ENCODE data around the gene FUT2.
A peak's percentile ranks its signal among the peaks of the same experiment; 100 is the strongest.
"Not testable (repeated sequence)": the region's sequence is repeated elsewhere in the genome, so short reads cannot be mapped to it uniquely, and the experiment has no call there.

FUT2 gene
- 0 reads per million in 2 experiments for total RNA-seq

DNA sequence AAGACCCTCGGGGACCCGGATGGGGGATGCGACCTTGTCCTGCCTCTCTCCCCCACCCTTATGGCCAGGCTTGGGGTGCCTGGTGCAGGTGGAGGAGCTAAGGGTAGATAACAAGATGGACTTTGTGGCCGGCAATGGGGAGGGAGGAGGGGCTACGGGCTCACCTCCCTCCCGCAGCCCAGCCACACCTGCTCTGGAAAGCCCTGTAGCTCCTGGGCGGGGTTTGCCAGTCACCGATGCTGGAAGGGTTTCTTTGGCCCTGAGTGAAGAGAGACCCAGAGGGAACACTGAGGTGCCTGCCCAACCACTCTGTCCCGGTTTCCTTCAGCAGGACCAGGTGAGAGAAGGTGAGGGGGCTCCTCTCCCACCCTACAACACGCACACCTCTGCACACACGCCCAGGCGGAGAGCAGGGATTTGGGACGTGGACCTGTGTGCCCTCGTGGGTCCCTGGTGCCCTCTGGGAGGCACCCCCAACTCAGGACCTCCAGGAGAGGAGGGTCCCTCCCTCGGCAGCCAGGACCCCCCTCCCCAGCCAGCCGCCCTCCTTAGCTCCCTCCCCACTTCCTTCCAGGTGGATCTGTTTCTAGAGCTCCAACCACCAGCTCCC is at the start of gene FUT2:
TSS of gene FUT2 (plus strand) at position 229 of the 610 bp plus-strand sequence. CDS start 6,986 bp downstream, outside the sequence.
- no peak for DNase-seq (ENCODE audit: low read depth)

DNA sequence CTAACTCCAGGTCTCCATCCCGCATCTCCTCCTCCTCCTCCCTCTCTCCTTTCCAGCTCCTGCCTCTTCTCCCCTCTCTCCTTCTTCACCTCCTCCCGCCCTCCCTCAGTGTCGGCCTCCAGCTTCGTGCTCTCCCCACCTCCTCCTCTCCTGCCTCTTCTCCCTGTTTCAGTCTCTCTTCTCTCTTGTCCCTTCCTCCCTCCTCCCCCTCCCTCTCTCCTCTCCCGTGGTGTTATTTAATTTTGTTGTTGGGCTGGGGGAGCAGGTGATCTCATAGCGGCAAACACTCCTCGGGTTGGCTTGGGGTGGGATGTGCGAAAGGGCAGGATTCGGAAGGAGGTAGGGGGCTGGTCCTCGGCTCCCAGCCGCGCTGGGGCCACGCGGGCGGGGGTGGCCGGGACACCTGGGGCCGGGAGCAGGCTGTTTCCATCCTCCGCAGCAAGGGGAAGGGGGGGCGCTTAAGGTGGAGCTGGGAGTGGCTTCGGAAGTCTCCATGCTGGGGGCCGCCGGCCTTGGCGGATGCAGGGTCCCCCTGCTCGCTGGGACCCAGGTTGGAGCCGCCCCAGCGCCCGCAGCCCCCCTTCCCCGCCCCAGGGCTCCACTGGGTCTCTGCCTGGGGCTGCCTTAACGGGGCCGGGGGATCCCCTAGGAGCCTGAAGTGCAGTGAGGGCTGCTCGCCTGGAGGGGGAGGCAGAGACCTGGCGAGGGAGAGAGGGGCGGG is 49.6 kb upstream of the FUT2 start, which contains the start of gene CA11:
TSS of gene CA11 (minus strand) at position 187 of the 721 bp plus-strand sequence. CDS start 555 bp downstream, outside the sequence.
- DNase-seq (ENCODE audit: low read depth): peak; percentile 91

DNA sequence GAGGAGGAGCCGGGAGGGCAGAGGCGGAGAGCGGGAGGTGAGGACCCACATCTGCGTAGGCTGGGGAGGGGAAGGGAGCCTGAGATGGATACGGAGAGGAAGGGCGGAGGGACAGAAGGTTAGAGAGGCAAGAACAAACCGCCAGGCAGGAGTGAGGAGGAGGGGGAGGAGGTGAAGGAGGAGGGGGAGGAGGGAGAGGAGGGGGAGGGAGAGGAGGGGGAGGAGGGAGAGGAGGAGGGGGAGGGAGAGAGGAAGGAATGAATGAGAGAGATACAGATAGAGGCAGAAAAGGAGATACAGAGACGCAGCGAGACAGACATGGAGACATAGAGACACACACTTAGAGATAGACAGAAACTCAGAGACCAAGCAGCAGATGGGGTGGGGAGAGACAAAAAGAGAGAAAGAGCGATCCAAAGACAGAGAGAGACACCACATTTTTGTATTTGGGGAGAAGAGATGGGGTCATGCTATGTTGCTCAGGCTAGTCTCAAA is 49.0 kb upstream of the FUT2 start:
- DNase-seq (ENCODE audit: low read depth): no peak

DNA sequence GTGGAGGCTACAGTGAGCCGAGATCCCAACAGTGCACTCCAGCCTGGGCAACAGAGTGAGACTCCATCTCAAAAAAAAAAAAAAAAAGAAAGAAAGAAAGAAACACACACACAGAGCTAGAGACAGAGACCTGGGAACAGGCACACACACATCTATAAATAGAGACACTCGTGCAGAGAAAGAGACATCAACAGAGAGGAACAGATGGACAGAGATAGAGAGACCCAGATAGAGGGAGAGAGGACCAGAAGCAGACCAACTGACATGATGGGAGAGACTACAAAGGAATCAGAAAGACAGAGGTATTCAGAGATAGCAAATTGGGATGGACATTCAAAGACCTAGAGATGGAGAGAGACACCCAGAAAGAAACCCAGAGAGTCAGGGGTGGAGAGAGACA is 47.6 kb upstream of the FUT2 start:
- no peak for DNase-seq (ENCODE audit: low read depth)

DNA sequence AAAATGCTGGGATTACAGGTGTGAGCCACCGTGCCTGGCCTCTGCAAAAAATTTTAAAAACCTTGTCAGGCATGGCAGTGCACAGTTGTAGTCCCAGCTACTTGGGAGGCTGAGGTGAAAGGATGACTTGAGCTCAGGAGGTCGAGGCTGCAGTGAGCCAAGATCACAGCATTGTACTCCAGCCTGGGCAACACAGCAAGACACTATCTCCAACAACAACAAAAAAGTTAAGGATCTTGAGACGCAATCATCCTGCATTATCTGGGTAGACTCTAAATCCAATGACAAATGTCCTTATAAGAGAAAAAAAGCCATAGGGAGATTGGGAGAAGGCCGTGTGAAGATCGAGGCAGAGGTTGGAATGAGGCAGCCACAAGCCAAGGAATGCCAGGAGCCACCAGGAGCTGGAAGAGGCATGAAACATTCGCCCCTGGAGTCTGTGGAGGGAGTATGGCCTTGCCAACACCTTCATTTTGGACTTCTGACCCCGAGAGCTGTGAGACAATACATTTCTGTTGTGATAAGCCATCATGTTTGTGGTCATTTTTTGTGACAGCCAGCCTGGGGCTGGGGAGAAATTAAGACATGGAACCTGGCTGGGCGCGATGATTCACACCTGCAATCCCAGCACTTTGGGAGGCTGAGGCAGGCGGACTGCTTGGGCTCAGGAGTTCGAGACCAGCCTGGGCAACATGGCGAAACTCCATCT is 44.6 kb upstream of the FUT2 start:
- no peak for DNase-seq (ENCODE audit: low read depth)

DNA sequence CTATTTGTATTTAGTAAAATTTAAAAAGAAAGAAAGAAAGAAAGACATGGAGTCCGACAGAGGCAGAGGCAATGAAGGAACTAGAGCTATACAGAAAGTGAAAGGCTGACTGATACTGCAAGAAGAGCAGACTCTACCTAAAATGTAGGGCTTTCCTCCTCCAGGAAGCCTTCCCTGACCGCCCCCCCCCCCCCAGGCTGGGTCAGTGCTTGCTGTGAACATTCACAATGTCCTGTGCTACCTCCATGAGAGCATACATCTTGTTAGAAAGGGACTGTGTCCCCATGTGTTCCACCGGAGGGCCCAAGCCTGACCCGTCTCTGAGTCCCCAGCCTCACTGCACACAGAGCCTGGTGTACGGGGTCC is 44.1 kb upstream of the FUT2 start:
- DNase-seq (ENCODE audit: low read depth): no peak

DNA sequence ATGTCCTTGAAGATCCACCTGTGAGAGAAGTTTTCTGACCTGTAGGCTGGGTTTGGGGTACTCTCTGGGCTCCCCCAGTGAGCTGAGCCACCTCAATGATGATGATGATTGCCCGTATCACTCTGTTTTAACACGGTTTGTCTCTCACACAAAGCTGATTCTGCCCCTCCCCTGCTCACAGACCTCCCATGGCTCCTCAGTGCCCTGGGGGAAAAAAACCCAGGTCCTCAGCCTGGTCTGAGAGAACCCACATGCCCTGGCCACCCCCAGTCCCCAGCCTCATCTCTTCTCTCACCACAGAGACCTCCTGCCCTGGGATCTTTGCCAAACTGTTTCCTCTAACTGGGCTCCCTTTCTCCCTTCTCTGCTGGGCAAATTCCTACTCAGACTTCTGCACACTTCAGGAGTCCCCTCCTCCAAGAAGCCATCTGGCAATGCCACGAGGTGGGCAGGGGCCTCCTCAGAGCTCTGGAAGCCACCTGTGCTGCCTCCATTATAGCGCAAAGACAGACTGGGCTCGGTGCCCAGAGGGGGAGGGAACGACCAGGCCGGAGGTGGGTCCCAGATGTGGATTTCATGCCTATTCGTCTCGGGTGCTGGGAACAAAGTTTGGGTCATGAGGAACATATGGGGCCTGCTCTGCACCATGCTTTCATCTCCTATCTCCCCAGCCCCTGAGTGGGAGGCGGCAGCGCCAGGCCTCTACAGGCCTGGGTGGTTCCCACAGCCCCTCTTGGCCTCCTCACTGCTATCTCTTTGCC is 41.3 kb upstream of the FUT2 start:
- no peak for DNase-seq (ENCODE audit: low read depth)

DNA sequence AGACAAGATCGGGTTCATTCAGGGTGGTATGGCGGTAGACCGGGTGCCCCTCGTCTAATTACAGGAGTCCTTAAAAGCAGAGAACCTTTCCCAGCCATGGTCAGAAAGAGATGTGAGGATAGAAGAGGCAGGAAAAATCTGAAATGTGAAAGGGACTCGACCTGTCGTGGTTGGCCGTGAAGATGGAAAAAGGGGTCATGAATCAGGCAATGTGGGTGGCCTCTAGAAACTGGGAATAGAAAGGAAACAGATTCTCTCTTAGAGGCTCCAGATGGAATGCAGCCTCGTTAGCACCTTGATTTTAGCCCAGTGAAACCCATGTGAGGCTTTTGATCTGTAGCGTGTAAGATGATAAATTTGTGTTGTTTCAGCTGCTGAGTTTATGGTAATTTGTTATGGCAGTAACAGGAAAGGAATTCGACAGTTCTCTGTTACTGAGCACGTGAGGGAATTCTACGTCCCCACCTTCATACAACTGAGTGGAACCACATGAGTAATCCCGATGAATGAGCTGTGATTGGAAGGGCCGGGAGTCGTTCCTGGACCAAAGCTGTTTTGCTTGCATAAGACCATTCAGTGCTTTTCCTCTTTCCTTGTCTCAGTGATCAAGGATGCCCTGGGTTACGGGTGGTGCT is 38.8 kb upstream of the FUT2 start:
- no peak for DNase-seq (ENCODE audit: low read depth)

DNA sequence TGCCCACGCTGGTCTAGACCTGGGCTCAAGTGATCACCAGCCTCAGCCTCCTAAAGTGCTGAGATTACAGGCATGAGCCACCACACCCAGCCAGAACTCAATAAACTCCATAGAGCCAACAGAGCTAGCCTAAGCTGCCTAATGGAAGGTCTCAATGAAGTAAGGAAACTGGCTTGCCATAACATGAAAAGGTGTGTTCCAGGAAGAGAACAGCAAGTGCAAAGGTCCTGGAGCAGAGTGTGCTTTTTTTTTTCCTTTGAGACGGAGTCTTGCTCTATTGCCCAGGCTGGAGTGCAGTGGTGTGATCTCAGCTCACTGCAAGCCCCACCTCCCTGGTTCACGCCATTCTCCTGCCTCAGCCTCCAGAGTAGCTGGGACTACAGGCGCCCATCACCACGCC is 37.9 kb upstream of the FUT2 start:
- not testable (repeated sequence) for DNase-seq (ENCODE audit: low read depth)

DNA sequence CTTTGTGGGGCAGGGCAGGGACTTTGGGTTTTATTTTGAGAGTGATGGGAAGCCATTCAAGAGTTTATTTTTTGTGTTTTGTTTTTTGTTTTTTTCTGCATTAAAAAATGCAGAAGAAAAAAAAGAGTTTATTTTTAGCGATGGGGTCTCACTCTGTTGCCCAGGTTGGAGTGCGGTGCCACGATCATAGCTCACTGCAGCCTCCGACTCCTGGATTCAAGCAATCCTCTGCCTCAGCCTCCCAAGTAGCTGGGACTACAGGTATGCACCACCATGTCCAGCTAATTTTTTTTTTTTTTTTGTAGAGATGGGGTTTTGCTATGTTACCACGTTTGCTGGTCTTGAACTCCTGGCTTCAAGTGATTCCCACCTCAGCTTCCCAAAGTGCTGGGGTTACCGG is 37.3 kb upstream of the FUT2 start:
- DNase-seq (ENCODE audit: low read depth): no peak

DNA sequence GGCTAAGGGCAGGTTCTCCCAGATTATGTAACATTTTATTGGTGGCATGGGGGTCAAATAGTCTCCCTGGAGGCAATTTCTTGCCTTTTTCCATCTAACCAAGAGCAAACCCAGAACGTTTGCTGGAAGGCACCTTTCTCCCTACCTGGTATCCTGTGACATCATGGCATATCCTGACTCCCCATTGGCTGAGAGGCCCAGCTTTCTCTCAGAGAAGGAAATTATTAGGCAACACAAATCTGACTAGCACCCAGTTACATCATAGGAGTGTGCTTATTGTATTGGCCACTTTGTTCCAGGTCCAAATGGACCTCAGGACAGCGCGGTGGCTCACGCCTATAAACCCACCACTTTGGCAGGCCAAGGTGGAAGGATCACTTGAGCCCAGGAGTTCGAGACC is 36.0 kb upstream of the FUT2 start:
- no peak for DNase-seq (ENCODE audit: low read depth)

DNA sequence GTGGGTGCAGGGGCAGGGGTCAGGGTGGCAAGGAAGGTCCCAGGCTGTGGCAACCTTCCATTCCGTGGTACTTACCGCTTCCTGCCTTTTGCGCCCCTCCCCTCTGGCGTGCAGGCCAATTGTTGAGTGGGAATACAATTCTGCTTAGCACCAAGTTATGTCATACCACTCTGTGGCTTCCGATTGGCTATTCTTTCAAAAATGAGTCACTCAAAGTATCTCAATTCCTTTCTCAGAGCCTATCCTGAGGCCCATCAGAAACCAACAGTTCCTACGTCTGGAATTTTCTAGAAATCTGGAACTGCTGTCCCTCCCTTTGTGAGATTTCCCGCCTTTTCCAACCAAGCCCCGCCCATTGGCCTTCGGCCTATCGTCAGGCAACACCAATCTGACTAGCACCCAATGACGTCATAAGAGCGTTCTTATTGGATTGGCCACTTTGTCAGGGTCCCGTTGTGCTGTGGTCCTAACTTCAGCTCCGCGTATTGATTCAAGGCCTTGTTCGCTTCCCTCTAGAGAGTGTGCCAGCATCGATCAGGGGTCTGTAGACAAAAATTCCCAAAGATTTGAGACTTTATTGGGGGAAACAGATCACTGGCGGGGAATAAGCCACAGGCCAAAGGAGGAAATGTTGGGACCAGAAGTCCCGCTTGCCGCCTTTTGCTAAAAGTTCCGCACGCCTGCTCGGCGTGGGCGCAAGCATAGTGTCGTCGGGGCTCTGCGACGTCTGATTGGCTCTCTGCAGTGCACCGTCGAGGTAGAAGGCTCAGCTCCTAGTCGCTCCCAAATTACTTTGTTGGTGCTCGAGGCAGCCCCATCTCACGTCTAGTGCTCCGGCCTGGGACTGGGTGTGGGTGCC is 34.7 kb upstream of the FUT2 start:
- peak; percentile 56 for DNase-seq (ENCODE audit: low read depth)

DNA sequence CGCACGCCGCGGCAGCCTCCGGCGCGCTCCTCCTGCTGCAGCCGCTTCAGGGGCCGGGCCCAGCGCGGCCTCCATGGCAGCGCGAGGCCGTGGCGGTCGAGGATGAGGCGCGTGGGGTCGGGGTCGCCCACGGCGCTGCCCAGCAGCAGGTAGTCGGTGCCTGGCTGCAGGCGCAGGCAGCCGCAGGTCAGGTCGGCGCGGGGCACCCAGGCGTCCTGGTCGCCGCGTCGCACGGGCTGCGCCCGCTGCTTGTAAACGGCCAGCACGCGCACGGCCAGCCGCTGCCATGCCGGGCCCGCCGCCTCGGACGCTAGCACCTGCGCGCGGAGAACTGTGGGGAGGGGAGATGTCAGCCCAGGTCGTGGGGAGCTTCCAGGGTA is 34.1 kb upstream of the FUT2 start:
- DNase-seq (ENCODE audit: low read depth): no peak

DNA sequence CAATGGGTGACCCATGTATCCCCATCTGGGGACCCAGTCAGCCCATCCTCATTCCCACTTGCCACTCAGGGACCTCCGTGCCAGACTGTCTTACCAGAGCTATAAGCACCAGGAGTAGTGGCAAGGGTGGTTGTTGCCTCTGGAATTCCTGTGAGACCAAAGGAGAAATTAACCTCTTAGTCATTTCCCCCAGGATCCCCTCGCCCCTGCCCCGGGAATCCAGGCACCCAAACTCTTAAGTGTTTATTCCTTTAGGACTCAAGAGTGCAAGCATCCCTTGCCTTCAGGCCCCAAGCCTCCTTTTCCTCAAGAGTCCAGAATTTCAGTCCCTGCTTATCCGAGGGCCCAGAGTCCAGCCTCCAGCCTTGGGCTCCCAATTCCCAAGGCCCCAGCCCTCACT is 32.1 kb upstream of the FUT2 start:
- no peak for DNase-seq (ENCODE audit: low read depth)

DNA sequence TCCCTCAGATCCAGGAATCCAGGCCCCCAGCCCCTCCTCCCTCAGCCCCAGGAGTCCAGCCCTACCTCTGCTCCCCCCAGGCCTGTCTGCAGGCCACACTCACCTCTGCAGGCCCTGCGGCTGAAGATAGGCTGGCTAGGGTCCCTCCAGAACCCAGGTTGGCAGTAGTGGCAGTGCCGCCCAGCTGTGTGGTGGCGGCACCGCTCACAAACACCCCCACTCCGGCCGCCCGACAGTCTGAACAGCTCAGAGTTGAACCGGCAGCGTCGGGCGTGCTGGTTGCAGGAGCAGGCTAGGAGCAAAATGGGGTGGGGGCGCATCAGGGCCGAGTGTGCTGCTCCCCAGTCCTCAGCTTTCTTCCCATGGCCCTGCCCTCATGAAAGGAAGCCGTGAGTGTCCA is 31.3 kb upstream of the FUT2 start:
- no peak for DNase-seq (ENCODE audit: low read depth)

DNA sequence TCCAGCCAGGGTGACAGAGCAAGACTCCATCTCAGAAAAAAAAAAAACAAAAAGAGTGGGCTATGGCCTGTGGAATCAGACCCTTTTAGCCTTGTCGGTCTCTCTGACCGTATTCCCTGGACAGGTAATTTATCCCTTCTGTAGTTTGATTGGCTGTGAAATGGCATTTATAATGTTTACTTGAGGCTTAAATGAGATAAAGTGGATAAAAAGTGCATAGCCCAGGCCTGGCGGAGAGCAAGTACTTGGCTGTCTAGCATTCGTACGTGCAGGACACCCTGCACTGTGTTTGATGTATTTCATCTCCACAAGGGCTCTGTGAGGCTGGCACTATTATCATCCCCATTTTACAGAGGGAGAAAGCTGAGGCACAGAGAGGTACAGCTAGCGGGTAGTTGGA is 30.0 kb upstream of the FUT2 start:
- DNase-seq (ENCODE audit: low read depth): no peak

DNA sequence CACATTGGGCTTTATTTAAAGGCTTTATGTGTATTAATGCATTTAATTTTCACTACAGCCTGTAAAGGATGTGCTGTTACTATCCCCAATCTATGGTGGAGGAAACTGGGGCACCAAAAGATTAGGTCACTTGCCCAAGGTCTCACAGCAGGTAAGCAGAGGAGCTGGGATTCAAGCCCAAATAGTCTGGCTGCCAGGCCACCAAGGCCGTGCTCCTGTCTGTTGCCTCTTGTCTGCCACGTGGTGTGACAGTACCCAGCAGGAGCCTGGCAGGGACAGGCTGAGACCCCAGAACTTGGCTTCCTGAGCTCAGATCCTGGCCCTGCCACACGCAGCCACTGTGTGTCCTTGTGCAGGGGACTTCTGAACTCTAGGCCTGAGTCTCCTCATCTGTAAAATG is 27.4 kb upstream of the FUT2 start:
- no peak for DNase-seq (ENCODE audit: low read depth)

DNA sequence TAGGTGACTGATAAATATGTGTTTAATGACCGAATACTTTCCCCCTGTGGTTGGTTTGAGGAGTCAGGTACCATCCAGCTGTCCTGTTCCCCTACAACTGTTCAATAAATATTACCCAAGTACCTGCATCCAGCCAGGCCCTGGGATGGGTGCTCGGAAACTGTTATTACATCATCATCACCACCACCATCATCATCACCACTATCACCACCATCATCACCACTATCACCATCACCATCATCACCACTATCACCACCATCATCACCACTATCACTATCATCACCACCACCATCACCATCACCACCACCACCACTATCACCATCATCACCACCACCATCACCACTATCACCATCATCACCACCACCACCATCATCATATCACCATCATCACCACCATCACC is 27.0 kb upstream of the FUT2 start:
- DNase-seq (ENCODE audit: low read depth): no peak

DNA sequence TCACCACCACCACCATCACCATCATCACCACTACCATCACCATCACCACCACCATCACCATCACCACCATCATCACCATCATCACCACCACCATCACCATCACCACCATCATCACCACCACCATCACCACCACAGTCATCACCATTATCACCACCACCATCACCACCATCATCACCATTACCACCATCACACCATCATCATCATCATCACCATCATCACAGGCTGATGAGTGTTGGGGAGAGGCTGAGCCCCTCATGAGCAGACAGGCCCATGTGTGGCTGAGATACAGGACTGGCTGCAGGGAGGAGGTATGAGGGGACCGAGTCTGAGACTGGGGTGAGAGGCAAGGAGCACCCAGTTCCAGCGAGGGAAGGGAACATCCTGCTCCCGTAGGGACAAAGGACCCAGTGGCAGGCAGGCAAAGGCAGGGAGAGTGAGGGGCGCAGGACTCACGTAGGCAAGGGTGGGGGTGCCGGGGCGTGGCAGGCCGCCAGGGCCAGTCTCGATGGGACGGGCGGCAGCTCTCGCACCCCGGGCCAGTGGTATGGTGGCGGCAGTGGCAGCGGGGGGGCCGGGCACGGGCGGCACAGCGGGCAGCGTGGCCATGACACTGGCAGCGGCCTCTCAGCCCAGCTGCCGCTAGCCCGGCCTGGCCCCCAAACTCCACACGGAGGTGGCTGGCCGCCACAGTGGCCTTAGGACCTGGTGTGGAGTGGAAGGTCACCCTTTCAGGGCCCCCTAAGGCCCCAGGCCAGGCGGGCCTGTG is 25.7 kb upstream of the FUT2 start:
- no peak for DNase-seq (ENCODE audit: low read depth)
